ENCODE data around the gene CLSTN2.

DNA sequence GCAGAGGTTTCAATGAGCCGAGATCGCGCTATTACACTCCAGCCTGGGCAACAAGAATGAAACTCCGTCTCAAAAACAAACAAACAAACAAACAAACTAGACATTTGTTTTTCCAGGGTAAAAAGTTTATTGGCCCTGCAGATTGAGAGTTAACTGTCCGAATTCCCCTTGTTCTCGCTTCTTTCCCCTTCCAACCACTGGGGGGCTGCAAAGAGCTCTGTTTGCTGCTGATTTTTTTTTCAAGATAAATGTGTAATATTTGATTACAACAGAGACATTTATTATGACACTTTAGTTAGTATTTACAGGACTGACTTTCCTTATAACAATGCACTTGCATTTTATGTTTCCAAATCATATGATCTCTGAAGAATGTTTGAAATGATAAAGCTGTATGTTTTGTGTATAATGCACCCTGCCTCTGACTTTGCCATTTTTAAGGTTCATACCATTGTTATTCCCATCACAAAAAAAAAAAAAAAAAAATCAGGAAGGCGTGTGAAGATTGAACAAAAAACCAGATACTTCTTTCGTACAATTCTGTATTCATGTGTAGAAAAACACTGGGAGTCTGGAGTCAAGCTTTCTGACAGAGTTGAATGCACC is 2.8 kb downstream of the CLSTN2 start:
- TF ChIP-seq EZH2 (IDR thresholded peaks at IDR 0.05; ENCODE audit: borderline replicate concordance, low read length): no peak
- peak; percentile 72 to 82 for TF ChIP-seq CTCF (conservative IDR thresholded peaks at IDR 0.05 in 1 of 2, IDR thresholded peaks at IDR 0.05 in 1 of 2; ENCODE audit: extremely low read depth in 1 of 2, insufficient read depth in 1 of 2, low read depth in 1 of 2, low read length in 2 of 2)
